Vagina (tissue), 2 donors: ENCODE data around the gene ZNF655. TPM values are rescaled to one million over a fixed set of nuclear protein-coding genes. Genes with fewer than 3 reads are reported as not detected.

Experiments used
- DNase-seq, 2 donors: peaks; one replicate each; pipeline ENCODE4 v3.0.0-alpha.2; 2017; ENCODE audit errors: extremely low spot score in 2 of 2
- H3K27ac ChIP-seq: fragments of 200-600 bp; sonication (generic); one replicate; pipeline ENCODE4 v1.5.1; 2019
- H3K27me3 ChIP-seq: fragments of 200-600 bp; sonication (generic); one replicate; pipeline ENCODE4 v1.5.1; 2019
- H3K36me3 ChIP-seq, 2 donors: fragments of 200-600 bp; sonication (generic); one replicate each; pipeline ENCODE4 v1.5.1; 2017 to 2019
- H3K4me1 ChIP-seq: fragments of 200-600 bp; sonication (generic); one replicate; pipeline ENCODE4 v1.5.1; 2019
- H3K4me3 ChIP-seq, 2 donors: fragments of 200-600 bp; sonication (generic); 1 replicate in 1 of 2; 2 replicates in 1 of 2; pipeline ENCODE4 v1.5.1; 2016 to 2019
- H3K9me3 ChIP-seq: fragments of 200-600 bp; sonication (generic); one replicate; pipeline ENCODE4 v1.5.1; 2019
- POLR2A ChIP-seq, 2 donors: fragments of 450-650 bp; IDR thresholded peaks; one replicate each; pipeline ENCODE4 v1.6.1; 2017; ENCODE audit warnings: antibody characterized with exemption in 2 of 2, mild to moderate bottlenecking in 2 of 2, moderate library complexity in 2 of 2
- POLR2AphosphoS5 ChIP-seq, 2 donors: sonication (generic); formaldehyde crosslinking; IDR thresholded peaks; one replicate each; pipeline ENCODE4 v1.9.0; 2017; ENCODE audit warnings: antibody characterized with exemption in 2 of 2, mild to moderate bottlenecking in 2 of 2, low read depth in 1 of 2; ENCODE audit not compliant: insufficient read depth in 1 of 2
- intact Hi-C: fragments of 100-400 bp; cut with DNase I; formaldehyde crosslinking; loops from one replicate; pipeline ENCODE4 v1.15.1; 2023
- total RNA-seq: library from RNA; depleted of rRNA; stranded (reverse); fragments of >200 nt; gene quantifications from one replicate; pipeline ENCODE4 v1.2.3, GENCODE V29; 2016
- TF ChIP-seq, protein P1 (sequence below), 3 experiments: fragments of 450-650 bp in 2 of 3; fragments of 200-600 bp in 1 of 3; sonication (generic) in 1 of 3; IDR thresholded peaks; one replicate each; pipeline ENCODE4 v1.5.1; 2017 to 2019; ENCODE audit warnings: antibody characterized with exemption in 3 of 3, mild to moderate bottlenecking in 2 of 3, moderate library complexity in 2 of 3

ZNF655 gene
- total RNA-seq, 1 donor from 2014 or later, result 144 TPM

- peak in 1 of 2 donors; percentile 32 for DNase-seq
- Histone ChIP-seq H3K4me3 (no peak overlapping the region), H3K27me3 (no peaks in the 10 kb centered on the region), H3K9me3 (no peaks in the 10 kb centered on the region), H3K4me1 (peaks cover 8% of the 10 kb centered on the region), H3K36me3 (peaks cover 0 to 86% of the 10 kb centered on the region in 2 donors), H3K27ac (no peak overlapping the region)
- intact Hi-C loops, result no loop called here
- no peak for TF ChIP-seq POLR2AphosphoS5 (IDR thresholded peaks at IDR 0.05; ENCODE audit: insufficient read depth in 1 of 2, low read depth in 1 of 2)
- TF ChIP-seq POLR2A (IDR thresholded peaks at IDR 0.05), result no peak
- TF ChIP-seq, protein P1, sequence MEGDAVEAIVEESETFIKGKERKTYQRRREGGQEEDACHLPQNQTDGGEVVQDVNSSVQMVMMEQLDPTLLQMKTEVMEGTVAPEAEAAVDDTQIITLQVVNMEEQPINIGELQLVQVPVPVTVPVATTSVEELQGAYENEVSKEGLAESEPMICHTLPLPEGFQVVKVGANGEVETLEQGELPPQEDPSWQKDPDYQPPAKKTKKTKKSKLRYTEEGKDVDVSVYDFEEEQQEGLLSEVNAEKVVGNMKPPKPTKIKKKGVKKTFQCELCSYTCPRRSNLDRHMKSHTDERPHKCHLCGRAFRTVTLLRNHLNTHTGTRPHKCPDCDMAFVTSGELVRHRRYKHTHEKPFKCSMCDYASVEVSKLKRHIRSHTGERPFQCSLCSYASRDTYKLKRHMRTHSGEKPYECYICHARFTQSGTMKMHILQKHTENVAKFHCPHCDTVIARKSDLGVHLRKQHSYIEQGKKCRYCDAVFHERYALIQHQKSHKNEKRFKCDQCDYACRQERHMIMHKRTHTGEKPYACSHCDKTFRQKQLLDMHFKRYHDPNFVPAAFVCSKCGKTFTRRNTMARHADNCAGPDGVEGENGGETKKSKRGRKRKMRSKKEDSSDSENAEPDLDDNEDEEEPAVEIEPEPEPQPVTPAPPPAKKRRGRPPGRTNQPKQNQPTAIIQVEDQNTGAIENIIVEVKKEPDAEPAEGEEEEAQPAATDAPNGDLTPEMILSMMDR (IDR thresholded peaks at IDR 0.05), result no peak
Observed at GRCh38 chr7:99623091-99623693, 64.8 kb downstream of the ZNF655 start.

DNA sequence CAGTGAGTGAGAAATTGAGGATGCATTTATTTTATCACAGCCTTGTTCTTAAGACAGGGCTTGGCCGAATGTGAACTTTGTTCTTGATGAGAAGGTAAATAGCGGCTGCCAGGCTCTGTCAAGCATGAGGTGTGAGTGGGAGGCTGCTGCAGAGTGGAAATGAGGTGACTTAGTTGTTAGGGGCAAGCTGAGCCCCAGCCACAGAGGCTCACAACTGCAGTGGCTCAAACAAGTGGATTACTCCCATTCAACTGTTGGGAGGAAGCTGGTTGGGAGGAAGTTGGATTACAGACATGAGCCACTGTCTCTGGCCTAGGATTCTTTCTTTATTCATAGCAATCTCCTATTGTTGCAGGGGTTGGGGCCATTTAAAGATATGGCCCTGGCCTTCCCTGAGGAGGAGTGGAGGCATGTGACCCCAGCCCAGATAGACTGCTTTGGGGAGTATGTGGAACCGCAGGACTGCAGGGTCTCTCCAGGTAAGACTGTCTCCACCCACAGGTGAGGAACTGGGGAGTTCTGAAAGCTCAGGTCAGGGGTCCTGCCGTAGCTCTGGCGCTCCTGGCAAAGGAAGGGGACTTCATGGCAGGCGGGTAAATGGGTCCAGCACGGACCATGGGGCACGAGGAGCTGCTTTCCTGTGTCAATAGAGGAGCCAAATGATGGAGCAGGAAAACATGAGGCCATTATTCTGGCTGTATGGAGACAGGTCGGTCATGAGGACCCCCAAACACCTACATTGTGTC lies 65.4 kb downstream of the ZNF655 start:
- no peaks in the 10 kb centered on the region for H3K27me3 ChIP-seq
- no peak overlapping the region for H3K4me3 ChIP-seq
- intact Hi-C loops, result no loop called here
- H3K9me3 ChIP-seq, result no peaks in the 10 kb centered on the region
- H3K4me1 ChIP-seq, result peaks cover 7% of the 10 kb centered on the region
- TF ChIP-seq, protein P1 (IDR thresholded peaks at IDR 0.05), result no peak
- TF ChIP-seq POLR2AphosphoS5 (IDR thresholded peaks at IDR 0.05; ENCODE audit: insufficient read depth in 1 of 2, low read depth in 1 of 2) (no peak), POLR2A (IDR thresholded peaks at IDR 0.05) (no peak)
- DNase-seq, result peak in 1 of 2 donors; percentile 40
- H3K27ac ChIP-seq, result no peak overlapping the region
- H3K36me3 ChIP-seq, result peaks cover 0 to 89% of the 10 kb centered on the region in 2 donors

GRCh38 chr7:99624484-99624883 lies 66.0 kb downstream of the ZNF655 start:
- intact Hi-C loops, result no loop called here
- DNase-seq, result peak in 1 of 2 donors; percentile 42
- TF ChIP-seq, protein P1 (IDR thresholded peaks at IDR 0.05), result no peak
- TF ChIP-seq POLR2A (IDR thresholded peaks at IDR 0.05), result no peak
- H3K36me3 ChIP-seq, result peaks cover 0 to 89% of the 10 kb centered on the region in 2 donors
- peaks cover 7% of the 10 kb centered on the region for H3K4me1 ChIP-seq
- H3K4me3 ChIP-seq, result no peak overlapping the region
- H3K27ac ChIP-seq, result no peak overlapping the region
- H3K9me3 ChIP-seq, result no peaks in the 10 kb centered on the region
- no peaks in the 10 kb centered on the region for H3K27me3 ChIP-seq

DNA sequence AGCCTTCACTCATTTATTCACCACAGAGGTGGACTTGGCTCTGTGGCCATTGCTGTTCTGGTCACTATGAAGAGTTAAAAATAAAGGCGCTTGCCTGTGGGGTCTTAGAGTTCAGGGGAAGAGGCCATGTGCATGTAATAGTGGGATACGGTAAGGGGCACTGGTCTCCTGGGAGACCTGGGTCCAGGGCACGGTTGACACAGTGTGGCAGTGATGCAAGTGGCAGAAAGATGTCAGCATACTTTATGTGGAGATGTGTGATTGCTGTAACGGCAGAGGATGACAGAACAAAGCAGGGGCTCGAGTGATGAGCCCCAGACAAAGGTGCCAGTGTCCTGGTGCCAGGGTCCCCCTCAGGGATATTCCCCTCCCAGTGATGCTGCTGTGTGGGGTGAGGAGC lies 66.9 kb downstream of the ZNF655 start:
- intact Hi-C loops, result no loop called here
- Histone ChIP-seq H3K27ac (no peak overlapping the region), H3K36me3 (peaks cover 0 to 89% of the 10 kb centered on the region in 2 donors), H3K4me1 (peaks cover 7% of the 10 kb centered on the region), H3K27me3 (no peaks in the 10 kb centered on the region), H3K9me3 (no peaks in the 10 kb centered on the region), H3K4me3 (no peak overlapping the region)
- no peak for DNase-seq
- TF ChIP-seq, protein P1 (IDR thresholded peaks at IDR 0.05), result no peak
- no peak for TF ChIP-seq POLR2AphosphoS5 (IDR thresholded peaks at IDR 0.05; ENCODE audit: insufficient read depth in 1 of 2, low read depth in 1 of 2)
- TF ChIP-seq POLR2A (IDR thresholded peaks at IDR 0.05), result no peak

- intact Hi-C loops, result no loop called here
- no peak overlapping the region for H3K27ac ChIP-seq
- TF ChIP-seq POLR2AphosphoS5 (IDR thresholded peaks at IDR 0.05; ENCODE audit: insufficient read depth in 1 of 2, low read depth in 1 of 2), result no peak
- TF ChIP-seq, protein P1 (IDR thresholded peaks at IDR 0.05), result no peak
- TF ChIP-seq POLR2A (IDR thresholded peaks at IDR 0.05), result no peak
- peaks cover 7% of the 10 kb centered on the region for H3K4me1 ChIP-seq
- H3K4me3 ChIP-seq, result no peak overlapping the region
- peaks cover 0 to 89% of the 10 kb centered on the region in 2 donors for H3K36me3 ChIP-seq
- no peaks in the 10 kb centered on the region for H3K9me3 ChIP-seq
- H3K27me3 ChIP-seq, result no peaks in the 10 kb centered on the region
- DNase-seq, result no peak
Observed at GRCh38 chr7:99625961-99626360, 67.5 kb downstream of the ZNF655 start.
